Right lobe of liver (tissue), 4 donors: ENCODE results near the gene DCPS.

ENCODE experiments used
- POLR2A ChIP-seq: fragments of 450-650 bp; IDR thresholded peaks from one replicate; pipeline ENCODE4 v1.6.1; 2017; ENCODE audit warnings: antibody characterized with exemption, mild to moderate bottlenecking
- TF ChIP-seq, protein P1 (sequence below), 4 donors: fragments of 200-600 bp in 3 of 4; fragments of 450-650 bp in 1 of 4; IDR thresholded peaks; one replicate each; pipeline versions ENCODE4 v1.5.1 to v1.8.0; 2016 to 2022; ENCODE audit warnings: antibody characterized with exemption in 4 of 4, mild to moderate bottlenecking in 2 of 4
- donor health status: DM: no; HTN: no; CAD: no.
- donor health status: DM: no; HTN: no; CAD: no.
- donor health status: DM: no; HTN: yes; CAD: no.

DNA sequence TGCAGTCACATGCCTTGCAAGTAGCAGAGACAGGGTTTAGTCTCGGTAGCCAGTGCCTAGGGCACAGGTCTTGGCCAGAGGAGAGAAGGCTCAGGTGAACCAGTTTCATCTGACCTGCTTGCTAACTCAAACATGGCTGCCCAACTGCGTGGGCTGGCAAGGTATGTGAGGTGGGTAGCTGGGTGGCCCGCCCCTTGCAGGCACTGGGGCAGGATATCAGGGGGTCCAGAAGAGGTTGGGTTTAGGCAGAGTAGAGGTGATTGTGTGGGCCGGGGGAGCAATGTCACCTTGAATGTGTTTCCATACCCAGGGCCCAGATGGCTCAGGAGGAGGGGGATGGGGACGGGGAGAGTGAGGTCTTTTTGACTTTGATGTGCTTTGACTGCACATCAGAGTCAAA is 89.3 kb downstream of the DCPS start:
- TF ChIP-seq POLR2A, result no peak
- TF ChIP-seq, protein P1, sequence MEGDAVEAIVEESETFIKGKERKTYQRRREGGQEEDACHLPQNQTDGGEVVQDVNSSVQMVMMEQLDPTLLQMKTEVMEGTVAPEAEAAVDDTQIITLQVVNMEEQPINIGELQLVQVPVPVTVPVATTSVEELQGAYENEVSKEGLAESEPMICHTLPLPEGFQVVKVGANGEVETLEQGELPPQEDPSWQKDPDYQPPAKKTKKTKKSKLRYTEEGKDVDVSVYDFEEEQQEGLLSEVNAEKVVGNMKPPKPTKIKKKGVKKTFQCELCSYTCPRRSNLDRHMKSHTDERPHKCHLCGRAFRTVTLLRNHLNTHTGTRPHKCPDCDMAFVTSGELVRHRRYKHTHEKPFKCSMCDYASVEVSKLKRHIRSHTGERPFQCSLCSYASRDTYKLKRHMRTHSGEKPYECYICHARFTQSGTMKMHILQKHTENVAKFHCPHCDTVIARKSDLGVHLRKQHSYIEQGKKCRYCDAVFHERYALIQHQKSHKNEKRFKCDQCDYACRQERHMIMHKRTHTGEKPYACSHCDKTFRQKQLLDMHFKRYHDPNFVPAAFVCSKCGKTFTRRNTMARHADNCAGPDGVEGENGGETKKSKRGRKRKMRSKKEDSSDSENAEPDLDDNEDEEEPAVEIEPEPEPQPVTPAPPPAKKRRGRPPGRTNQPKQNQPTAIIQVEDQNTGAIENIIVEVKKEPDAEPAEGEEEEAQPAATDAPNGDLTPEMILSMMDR (IDR thresholded peaks at IDR 0.05), result no peak
